HL-60 (cell line): ENCODE data around the gene TAOK2.
A peak's percentile ranks its signal among the peaks of the same experiment; 100 is the strongest.

Experiments
- DNase-seq, 2 experiments: peaks; one replicate each; pipeline ENCODE4 v3.0.0-alpha.2; 2010 to 2020; ENCODE audit warnings: low read depth in 1 of 2, low spot score in 1 of 2
- H3K27ac ChIP-seq: fragments of 250-450 bp; sonication (Bioruptor Pico); replicated peaks from 2 replicates; pipeline ENCODE4 v1.5.1; 2020; ENCODE audit warnings: mild to moderate bottlenecking, moderate library complexity
- H3K27me3 ChIP-seq: fragments of 250-450 bp; sonication (Bioruptor Pico); 2 replicates; pipeline ENCODE4 v1.5.1; 2021; ENCODE audit warnings: mild to moderate bottlenecking, moderate library complexity; ENCODE audit not compliant: insufficient read depth, poor library complexity, severe bottlenecking
- H3K4me3 ChIP-seq: replicated peaks from 2 replicates; pipeline ENCODE4 v1.5.1; 2011; ENCODE audit warnings: mild to moderate bottlenecking, control low read depth, low read length; ENCODE audit not compliant: insufficient read depth
- CTCF ChIP-seq: IDR thresholded peaks from one replicate; pipeline ENCODE4 v1.5.1; 2011; ENCODE audit warnings: low read length, control low read depth, inconsistent platforms; ENCODE audit not compliant: insufficient read depth
- GABPA ChIP-seq: IDR thresholded peaks from 2 replicates; pipeline ENCODE4 v1.6.1; 2012; ENCODE audit warnings: low read depth
- POLR2AphosphoS5 ChIP-seq: IDR thresholded peaks from 2 replicates; pipeline ENCODE4 v1.6.1; 2012; ENCODE audit warnings: low read depth
- SPI1 ChIP-seq: IDR thresholded peaks from 2 replicates; pipeline ENCODE4 v1.6.1; 2012; ENCODE audit warnings: low read depth, mild to moderate bottlenecking, borderline replicate concordance
- TF ChIP-seq, protein P1 (sequence below): IDR thresholded peaks from 2 replicates; pipeline ENCODE4 v1.6.1; 2012; ENCODE audit warnings: low read depth; ENCODE audit not compliant: insufficient replicate concordance

Gene TAOK2

DNA sequence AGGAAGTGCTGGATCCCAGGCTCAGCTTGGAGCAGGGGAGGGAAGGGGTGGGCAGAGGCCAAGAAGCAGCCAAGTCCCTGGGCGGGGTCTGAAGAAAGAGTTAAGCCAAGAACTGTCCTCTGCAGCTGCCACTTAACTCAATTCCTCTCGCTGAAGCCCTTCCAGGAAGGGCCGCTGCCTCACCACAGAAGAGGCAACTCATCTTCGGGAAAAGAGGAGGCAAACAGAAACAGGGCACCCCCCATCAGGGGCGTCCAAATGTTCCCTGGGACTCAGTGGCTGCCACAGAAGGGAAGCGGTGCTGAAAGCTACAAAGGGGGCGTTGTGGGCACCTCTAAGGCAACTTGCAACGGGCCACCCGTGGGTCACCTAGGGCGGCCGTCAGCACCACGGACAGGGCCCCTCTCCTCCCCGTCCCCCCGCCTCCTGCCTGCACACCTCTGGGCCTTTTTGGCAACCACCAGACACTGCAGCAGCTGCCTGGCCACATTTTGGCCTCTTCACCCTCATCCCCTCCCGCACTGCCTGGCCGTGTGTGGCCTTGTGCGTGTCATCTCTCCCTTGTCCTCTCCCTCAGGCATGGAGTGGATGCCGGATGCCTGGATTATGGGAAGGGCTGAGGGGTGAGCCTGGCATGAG is 54.9 kb downstream of the TAOK2 start:
- Histone ChIP-seq H3K27me3 (peaks cover 62% of the 10 kb centered on the region), H3K27ac (no peak overlapping the region), H3K4me3 (no peak overlapping the region)
- TF ChIP-seq, protein P1, sequence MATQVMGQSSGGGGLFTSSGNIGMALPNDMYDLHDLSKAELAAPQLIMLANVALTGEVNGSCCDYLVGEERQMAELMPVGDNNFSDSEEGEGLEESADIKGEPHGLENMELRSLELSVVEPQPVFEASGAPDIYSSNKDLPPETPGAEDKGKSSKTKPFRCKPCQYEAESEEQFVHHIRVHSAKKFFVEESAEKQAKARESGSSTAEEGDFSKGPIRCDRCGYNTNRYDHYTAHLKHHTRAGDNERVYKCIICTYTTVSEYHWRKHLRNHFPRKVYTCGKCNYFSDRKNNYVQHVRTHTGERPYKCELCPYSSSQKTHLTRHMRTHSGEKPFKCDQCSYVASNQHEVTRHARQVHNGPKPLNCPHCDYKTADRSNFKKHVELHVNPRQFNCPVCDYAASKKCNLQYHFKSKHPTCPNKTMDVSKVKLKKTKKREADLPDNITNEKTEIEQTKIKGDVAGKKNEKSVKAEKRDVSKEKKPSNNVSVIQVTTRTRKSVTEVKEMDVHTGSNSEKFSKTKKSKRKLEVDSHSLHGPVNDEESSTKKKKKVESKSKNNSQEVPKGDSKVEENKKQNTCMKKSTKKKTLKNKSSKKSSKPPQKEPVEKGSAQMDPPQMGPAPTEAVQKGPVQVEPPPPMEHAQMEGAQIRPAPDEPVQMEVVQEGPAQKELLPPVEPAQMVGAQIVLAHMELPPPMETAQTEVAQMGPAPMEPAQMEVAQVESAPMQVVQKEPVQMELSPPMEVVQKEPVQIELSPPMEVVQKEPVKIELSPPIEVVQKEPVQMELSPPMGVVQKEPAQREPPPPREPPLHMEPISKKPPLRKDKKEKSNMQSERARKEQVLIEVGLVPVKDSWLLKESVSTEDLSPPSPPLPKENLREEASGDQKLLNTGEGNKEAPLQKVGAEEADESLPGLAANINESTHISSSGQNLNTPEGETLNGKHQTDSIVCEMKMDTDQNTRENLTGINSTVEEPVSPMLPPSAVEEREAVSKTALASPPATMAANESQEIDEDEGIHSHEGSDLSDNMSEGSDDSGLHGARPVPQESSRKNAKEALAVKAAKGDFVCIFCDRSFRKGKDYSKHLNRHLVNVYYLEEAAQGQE = peak; percentile 95
- no peak for TF ChIP-seq SPI1
- DNase-seq = peak in 1 of 2 experiments; percentile 46

GRCh38 chr16:30030011-30030685 is 56.5 kb downstream of the TAOK2 start:
- Histone ChIP-seq H3K27me3 (peaks cover 54% of the 10 kb centered on the region), H3K27ac (no peak overlapping the region), H3K4me3 (no peak overlapping the region)
- DNase-seq = no peak
- no peak for TF ChIP-seq CTCF
- TF ChIP-seq, protein P1 = no peak
- no peak for TF ChIP-seq POLR2AphosphoS5
- no peak for TF ChIP-seq SPI1
- no peak for TF ChIP-seq GABPA

GRCh38 chr16:30030841-30031413 is 57.3 kb downstream of the TAOK2 start, which contains the start of gene TLCD3B:
Gene TLCD3B, minus strand, starts transcription at chr16:30031271. Its CDS starts 744 bp downstream, at chr16:30030527.
- no peak for DNase-seq
- TF ChIP-seq GABPA (no peak), CTCF (no peak), POLR2AphosphoS5 (no peak), SPI1 (no peak)
- TF ChIP-seq, protein P1 = no peak
- no peak within 1 kb of the TSS for H3K27ac ChIP-seq
- no peak within 1 kb of the TSS for H3K4me3 ChIP-seq
- peaks cover 52% of the 10 kb centered on the region for H3K27me3 ChIP-seq
